ENCODE data around the gene XPA.
"Not testable (repeated sequence)": the region's sequence is repeated elsewhere in the genome, so short reads cannot be mapped to it uniquely, and the experiment has no call there.

Gene XPA

DNA sequence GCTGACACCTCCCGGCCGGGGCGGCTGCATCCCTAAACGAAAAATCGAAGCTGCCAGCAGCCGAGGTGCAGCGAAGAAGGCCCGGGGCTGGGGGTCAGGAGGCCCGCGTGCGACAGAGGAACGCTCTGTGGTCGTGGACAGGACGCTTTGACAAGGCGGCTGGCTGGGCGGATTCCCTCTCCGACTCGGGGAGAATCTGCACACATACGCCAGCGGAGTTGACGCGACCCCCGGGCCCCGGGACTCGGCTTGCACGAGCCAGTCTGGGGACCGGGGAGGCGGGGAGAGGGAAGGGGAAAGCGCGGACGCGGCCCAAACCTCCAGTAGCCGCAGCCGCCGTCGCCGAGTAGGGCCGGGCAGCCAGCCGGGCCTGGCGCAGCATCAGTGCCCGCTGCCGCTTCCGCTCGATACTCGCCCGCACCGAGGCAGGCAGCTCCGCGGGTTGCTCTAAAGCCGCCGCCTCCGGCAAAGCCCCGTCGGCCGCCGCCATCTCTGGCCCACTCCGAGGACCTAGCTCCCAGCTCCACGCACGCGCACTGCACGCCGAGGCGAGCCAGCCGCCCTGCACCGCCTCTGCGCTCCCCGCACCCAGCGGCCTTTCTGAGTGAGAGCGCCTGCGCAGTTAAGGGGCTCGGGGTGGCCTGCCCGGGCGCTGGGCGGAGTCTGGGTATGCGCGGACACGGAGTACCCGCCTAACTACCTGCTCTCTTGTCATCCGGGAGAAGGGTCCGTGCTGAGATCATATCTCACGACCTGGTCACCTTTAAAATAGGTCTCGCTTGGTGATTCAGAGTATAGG lies at the start of gene XPA:
Gene XPA (minus strand): TSS at position 538 of the 799 bp plus-strand sequence. CDS start 48 bp downstream, at position 490.
- peak; percentile 60 for DNase-seq

DNA sequence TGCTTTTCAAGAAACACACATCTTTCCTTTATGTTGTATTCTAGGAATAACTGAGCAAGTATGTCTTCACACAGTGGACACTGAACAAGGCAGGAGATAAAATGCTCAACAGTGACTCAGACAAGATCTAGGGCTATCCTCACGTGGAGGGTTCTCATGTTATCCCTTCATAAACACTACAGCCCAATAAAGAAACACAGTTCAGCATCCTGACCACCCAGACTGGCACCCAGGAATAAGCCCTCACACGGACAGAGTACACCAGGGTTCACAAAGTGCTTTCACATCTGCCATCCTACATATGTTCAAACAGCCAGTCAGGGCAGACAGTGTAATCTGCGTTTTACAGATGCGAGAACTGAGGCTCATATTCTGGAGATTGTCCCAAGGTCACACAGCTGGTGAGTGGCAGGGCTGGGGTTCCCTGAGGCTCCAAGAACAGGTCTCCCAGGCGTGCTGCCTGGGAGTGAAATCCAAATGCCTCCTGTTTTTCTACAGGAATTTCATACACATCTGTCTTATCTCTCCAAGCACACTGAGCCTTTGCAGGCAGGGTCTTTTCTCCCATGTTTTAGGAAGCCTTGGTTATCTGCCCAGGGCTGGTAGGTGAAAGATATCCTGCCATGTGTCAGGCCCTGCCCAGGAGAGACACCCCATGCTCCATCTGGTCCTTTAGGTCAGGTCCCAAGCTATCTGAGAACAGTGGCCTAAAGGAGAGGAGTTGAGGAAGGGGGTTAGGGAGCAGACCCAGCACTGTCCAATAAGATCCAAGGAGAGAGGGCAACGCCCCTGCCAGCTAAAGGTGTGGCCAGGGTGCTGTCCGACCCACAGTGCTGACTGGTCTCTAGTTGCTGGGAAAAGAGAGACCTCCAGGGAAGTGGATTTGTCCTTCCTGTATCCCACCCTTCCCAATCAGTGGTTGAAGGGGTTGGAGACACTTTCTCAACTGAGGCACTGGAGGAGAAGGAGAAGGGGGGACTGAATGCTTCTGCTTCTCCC lies 47.9 kb upstream of the XPA start:
- DNase-seq = no peak

DNA sequence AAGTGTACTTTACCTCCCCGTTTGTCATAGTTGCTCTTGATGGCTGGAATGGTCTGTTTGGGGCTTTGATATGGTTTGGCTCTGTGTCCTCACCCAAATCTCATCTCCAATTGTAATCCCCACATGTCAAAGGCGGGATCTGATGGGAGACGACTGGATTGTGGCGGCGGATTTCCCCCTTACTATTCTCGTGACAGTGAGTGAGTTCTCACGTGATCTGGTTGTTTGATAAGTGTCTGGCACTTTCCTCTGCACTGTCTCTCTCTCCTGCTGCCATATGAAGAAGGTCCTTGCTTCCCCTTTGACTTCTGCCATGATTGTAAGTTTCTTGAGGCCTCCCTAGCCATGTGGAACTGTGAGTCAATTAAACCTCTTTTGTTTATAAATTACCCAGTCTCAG lies 46.9 kb upstream of the XPA start:
- not testable (repeated sequence) for DNase-seq

DNA sequence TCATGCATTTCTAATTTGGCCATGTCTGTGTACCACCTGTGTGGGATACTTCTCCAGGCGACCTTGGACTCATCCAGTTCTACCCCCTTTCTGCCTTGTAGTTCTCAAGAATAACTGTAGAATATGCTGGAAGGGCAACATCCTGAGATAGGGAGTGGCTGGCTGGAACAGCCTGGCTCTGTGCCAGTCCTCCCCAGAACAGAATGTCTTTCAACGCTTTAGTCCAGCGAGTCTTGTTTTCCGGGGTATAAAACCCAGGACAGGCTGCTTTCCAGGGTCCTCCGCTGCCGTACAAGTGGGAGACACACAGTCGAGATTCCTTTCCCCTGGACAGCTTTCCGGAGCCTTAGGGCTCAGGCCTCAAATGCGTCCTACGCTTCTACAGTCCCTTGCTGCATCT lies 45.4 kb upstream of the XPA start:
- no peak for DNase-seq

DNA sequence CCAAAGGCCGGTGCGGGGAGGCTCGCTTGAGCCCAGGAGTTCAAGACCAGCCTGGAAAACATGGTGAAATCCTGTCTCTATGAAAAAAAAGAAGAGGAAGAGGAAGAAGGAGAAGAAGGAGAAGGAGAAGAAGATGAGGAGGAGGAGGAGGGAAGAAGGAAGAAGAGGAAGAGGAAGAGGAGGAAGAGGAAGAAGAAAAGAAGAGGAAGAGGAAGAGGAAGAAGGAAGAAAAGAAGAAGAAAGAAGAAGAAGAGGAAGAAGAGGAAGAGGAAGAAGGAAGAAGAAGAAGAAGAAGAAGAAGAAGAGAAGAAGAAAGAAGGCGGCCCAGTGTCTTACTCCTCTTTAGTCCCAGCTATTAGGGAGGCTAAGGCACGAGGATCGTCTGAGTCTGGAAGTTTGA lies 44.8 kb upstream of the XPA start:
- DNase-seq = no peak

DNA sequence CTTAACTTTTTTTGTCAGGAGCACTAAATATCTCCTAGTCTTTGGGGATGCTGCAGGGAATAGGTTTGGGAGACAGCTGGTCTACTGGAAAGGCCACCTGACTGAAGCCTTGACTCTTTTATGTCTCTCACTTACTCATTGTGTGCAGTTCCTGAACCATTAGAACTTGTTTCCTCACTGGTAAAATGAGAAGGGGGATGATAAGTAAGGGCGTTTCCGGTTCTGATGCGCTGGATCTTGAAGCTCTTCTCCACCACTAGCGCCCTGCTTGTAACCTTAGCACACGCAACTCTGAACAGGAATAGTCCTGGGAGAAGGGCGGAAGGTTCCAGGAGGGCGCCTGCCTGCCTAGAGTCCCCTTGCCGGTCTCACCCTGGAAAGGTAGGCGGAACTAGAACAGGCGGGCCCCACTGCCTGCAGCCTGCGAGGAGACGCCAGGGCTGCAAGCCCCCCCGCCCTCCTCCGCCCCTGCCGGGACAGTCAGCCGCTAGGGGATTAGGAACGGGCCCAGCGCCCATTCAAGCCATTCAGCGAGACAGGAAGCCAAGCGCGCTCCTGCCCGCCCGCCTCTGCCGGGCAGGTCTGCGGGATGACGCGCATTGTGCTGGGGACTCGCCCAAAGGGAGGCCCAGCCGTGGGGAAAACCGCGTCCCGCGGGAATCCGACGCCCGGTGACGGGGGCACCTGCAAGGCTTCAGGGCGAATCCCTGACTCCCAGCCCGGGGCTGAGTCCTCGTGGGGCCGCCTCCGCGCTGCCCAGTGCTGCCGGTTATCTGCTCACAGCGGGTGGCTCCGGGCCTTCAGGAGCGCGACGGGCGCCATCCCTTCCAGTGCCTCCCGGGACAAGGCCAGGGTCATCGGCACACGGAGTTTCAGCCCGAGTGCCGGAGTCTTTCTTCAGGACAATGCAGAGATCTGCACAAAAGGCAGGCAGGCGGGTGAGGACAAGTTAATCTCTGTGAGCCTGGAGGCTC lies 44.0 kb upstream of the XPA start:
- DNase-seq = no peak

DNA sequence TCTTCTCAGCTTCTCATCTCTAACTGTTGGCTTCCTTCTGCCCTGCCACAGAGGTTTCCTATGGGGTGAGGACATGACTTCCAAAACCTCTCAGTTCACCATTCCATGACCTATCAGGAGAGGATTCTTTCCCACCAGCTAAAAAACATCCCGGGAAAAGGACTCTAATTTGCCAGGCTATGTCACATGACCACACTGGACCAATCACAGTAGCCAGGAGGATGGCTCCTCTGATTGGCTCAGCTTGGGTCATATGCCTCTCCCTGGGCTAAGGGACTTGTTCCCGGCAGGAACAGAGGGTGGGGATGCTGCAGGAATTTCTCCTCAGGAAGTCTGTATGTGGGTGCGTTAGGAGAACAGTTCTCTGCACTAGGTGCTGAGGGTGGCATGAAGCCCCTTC lies 40.3 kb upstream of the XPA start:
- no peak for DNase-seq

DNA sequence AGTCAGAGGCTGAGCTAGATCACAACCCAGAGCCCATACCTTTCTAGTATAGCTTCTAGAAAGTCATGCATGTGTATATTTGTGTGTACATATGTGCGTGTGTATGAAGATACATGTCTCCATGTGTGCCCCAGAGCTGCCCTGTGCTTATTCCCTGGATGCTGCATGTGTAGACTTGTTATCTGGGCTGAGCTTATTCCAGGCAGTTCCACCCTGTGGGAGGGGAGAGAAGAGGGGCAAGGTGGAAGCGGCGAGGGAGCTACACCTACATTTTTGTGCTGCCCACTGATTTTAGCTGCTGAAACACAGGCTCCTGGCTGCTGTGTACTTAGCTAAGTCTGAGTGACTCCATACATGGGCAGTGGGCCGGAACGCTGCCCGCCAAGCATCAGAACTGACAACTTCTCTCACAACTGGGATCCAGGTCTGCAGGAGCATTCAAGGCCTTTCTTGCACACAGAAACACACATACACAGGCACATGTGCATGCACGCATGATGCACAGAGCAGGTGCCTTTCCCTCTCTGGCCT lies 38.0 kb upstream of the XPA start:
- no peak for DNase-seq

DNA sequence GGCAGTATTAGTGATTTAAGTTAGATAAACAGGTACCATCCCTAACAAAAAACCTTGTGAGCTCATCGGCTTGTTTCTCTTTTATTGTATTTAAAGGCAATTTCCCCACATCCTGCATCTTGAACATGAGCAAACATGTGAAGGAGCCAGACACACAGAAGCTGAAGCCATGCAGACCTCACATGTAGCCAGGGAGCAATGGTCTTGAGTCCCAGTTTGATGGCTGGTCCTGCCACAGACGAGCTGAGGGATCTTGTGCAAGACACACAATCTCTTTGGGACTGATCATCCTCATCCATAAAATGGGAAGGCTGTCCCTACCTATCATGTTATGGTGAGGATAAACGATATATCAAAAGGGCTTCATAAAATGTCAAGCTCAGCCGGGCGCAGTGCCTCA lies 29.6 kb upstream of the XPA start:
- no peak for DNase-seq

DNA sequence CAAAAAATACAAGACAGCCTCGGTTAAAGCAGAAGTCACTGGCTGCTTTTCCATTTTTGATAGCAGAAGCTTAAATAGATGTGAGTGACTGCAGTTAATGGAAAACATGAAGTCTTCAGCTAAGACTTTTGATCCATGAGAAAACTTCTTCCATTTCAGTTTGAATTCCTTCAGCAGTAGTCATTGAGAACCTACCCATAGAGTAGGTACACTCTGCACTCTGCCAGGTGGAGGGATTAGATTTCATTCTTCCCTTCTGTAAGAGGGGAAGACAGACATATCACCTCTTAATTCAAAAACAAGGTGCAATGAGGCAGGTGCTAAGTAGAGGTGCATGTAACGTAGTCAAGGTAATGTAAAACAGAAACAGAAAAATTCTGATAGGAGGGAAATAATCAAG lies 26.7 kb upstream of the XPA start:
- no peak for DNase-seq

DNA sequence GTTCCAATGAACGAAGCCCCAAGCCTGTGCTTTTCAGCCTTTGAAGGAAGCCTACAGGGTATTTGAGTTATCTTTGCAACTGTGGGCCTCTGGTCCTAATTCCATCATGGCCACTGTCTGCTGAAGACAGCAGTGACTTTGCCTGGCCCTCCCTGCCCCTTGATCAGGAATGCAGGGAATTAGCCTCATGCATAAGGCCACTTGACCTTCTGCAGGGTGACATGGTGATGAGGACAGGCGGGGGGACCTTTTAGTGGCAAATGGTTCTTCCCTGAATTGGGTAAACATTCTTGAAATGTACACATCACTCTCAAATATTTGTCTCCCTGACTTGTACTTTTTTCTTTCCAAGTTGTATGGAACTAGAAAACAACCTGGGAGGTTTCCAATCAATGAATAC lies 25.2 kb upstream of the XPA start:
- DNase-seq = no peak

DNA sequence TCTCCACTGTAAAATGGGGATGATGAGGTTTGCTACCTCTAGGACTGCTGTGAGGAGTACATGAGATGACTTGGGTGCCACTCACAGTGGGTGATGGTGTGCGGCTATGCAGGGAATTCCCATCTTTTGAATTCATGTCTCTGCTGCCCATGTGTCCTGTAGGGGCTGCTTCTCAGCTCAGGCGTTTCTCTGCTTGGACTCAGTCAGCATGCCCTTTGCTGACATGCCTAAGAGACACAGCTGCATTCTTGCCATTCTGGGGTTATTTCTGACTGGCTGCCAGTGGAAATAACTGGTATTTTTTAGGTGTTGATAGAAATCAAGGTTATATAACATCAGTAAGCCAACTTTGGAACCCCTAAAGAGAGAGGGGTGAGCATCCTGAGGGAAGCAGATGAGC lies 24.3 kb upstream of the XPA start:
- DNase-seq = no peak

DNA sequence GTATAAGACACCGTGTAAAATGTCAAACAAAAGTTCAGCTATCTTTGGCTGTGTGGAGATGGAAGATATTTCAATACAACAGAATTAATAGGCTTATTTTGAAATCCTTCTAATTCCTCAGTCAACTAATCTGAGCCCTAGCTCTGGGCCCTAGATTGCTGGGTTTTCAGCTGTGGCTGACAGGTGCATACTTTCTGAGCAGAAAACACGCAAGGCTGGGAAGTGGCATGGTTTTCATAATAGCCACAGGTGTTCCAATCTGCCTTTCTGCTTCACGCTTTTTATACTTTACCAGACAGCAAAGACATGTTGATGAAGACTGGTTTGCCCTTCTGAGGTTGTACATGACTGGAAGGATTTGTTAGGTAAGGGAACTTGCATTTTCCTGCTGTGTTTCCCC lies 20.7 kb upstream of the XPA start:
- DNase-seq = no peak

DNA sequence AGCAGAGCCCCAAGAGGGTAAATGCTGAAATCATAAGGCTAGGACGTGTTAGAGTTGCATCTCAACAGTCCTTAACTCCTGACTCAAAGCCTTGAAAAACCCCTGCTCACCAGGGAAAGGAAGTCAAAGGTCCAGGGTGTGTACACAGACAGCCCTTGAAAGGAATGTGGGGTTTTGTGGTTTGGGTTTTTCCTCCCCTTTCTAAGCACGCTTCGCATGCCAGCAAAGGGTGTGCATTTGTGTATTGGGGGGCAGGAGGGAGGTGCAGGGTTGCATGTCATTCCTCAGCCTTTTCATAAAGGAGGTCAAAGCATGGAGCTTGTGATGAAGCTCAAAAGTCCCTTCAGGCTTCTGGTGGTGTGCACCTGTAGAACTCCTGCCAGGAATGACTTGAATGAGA lies 17.3 kb upstream of the XPA start:
- DNase-seq = no peak

DNA sequence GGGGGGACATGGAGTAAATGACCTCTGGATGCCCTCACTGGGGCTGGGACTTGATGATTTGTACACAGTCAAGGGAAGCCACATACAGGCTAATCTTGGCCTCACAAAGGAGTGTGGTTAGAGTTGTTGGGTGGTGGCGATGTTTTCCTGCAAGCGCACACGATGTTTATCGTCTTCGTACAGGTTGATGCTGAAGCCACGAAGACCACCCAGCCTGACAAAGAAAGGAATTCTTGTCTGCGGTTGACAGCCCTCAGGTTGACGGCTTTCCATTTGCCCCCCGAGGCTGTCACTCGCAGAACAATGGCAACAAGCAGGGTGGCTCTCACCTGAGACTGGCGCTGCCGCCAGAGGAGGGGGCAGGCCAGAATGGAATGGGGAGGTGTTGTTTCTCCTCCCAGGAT lies 14.1 kb upstream of the XPA start:
- DNase-seq = no peak

DNA sequence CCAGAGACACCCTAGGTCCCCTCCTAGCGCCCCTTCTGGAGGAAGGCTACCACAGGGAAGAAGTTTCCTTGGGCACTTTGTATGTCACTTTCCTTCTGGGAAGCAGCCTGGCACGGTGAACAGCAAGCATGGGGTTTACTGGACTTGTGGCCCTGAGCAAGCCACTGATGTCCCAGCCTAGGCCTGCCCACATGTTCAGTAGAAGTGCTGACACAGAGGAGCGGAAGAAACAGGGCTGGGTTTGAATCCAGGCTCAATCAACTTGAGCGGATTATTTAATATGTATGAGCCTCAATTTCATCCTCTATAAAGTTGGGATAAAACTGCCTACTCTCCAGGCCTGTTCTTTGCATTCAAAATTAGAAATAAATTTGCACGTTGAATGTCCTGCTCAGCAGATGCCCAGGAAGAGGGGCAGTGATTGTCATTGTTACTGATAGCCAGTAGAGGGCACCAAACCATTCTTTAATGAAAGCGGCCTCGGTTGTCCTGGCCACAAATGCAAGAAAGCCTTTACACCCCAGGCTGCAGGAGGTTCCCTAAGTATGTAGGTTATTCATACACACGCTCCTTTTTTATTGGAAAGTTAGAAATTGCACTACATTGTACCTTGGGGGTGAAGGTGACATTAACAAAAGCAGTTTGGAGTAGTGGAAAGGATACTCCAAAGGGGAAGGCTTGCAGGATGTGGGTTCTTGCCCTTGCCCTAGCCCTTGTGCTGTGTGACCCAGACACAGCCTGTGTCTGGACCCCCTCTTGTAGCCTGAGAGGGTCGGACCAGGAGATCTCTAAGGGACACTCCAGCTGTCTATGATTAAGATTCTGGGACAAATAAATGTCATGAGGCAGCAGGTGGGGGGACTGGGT lies 13.4 kb upstream of the XPA start:
- no peak for DNase-seq

DNA sequence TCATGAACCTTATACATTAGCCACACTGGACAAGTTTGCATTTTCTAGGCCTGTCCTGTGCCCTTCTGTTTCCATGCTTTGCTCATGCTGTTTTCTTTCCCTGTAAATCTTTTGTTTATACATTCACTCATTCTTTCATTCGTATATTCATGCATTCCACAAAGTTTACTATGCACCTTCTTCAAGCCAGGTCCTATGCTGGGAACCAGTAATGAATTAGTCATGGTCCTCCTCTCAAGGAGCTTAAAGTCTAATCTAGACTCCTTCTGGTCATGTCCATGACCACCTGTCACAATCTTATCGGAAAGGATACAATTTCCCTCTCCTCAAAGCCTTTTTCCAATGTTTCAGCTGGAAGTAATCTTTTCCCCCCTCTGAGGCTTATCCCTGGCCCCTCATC lies 9.1 kb upstream of the XPA start:
- DNase-seq = no peak

DNA sequence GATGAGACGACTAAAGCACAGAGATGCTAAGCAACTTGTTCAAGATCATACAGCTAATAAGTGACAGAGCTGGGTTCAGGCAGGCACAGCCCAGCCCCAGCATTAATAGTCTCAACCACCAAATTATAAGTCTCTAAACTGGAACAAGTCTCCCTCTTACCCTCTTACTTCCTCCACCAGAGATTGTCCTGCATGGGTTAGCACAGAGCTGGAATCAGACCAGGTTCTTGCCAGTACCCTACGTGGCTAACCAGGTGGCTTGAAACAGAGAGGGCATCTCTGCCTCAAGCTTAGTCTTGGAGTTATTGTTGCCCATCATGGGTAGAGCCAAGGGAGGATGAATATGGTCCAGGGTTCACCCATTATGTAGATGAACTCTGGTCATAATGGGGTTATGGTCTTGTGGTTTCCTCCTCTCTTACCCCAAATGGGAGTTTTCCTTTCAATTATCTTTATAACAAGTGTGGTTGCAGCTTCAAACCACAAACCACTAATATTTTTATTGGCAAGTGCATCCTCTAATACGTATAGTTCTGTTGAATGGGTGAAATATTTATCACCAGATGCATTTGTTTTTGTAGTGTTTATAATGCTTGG lies 8.3 kb upstream of the XPA start:
- DNase-seq = no peak

DNA sequence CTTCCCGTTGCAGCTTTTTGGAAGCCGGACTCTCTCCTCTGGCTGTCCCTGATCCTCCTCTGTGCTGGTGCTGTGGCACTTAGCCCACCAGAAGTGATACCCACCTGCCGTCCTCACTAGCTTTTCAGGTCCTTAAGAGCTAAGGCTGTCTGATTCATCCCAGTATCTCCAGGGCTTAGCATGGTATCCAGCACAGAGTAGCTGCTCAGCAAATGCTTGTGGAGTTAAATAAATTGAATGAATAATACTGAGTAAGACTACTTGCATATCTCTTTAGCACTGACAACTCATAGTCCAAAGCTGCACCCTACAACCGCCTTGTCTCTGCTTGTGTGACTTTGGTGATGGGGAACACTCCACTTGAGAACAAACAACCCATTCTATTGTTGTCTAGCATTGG lies 7.7 kb upstream of the XPA start:
- no peak for DNase-seq

DNA sequence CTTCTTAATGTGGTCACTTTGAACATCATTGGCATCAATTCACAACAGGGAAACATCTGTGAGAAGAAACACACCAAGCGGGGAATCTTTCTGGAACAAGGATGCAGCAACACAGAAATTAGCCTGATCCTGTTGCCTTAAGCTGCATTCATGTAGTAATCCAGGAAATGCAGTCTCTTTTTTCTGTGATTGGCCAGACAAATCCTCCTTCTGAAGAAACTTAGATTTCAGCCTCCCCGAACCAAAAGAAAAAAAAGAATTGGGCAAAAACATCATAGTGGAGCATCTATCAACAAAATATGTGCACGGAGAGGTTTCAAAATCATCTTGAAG lies 7.2 kb upstream of the XPA start:
- DNase-seq = no peak
